HT1080 (cell line): ENCODE measurements around the gene DNAJC12. TPM values are rescaled to one million over a fixed set of nuclear protein-coding genes. Genes with fewer than 3 reads are reported as not detected.
"Not testable (repeated sequence)": the region's sequence is repeated elsewhere in the genome, so short reads cannot be mapped to it uniquely, and the experiment has no call there.

ENCODE experiments used
- DNase-seq: peaks from one replicate; pipeline ENCODE4 v3.0.0-alpha.2; 2015; ENCODE audit warnings: low read depth
- total RNA-seq: library from RNA; depleted of rRNA; stranded (reverse); fragments of >200 nt; shearing (Covaris generic); gene quantifications from 2 replicates; pipeline ENCODE4 v1.2.3, GENCODE V29; 2014

Gene DNAJC12
- total RNA-seq, 1 experiment from 2014 or later = 0.98 TPM

- DNase-seq = peak; percentile 26
These were observed 2.0 kb upstream of the DNAJC12 start for GRCh38 chr10:67839951-67840350.

GRCh38 chr10:67839511-67839910 lies 1.5 kb upstream of the DNAJC12 start:
- not testable (repeated sequence) for DNase-seq

GRCh38 chr10:67836972-67837371 lies 1.0 kb downstream of the DNAJC12 start:
- DNase-seq = no peak

GRCh38 chr10:67836488-67836887 lies 1.5 kb downstream of the DNAJC12 start:
- no peak for DNase-seq

GRCh38 chr10:67835541-67836394 lies 2.2 kb downstream of the DNAJC12 start:
- not testable (repeated sequence) for DNase-seq

GRCh38 chr10:67834375-67834774 lies 3.6 kb downstream of the DNAJC12 start:
- DNase-seq = no peak

- no peak for DNase-seq
These were observed 10.2 kb downstream of the DNAJC12 start for GRCh38 chr10:67827811-67828210.

- peak; percentile 48 for DNase-seq
These were observed 18.2 kb downstream of the DNAJC12 start for GRCh38 chr10:67819768-67820204.

- peak; percentile 61 for DNase-seq
These were observed 19.7 kb downstream of the DNAJC12 start for GRCh38 chr10:67818323-67818722.

GRCh38 chr10:67816719-67817118 lies 21.3 kb downstream of the DNAJC12 start:
- no peak for DNase-seq

- DNase-seq = peak; percentile 9
These were observed 22.4 kb downstream of the DNAJC12 start for GRCh38 chr10:67815571-67816059.

GRCh38 chr10:67812007-67812406 lies 26.0 kb downstream of the DNAJC12 start:
- DNase-seq = no peak

GRCh38 chr10:67809107-67809506 lies 28.9 kb downstream of the DNAJC12 start:
- no peak for DNase-seq

GRCh38 chr10:67808704-67809103 lies 29.3 kb downstream of the DNAJC12 start:
- DNase-seq = no peak

- no peak for DNase-seq
These were observed 30.0 kb downstream of the DNAJC12 start for GRCh38 chr10:67807855-67808456.

- DNase-seq = no peak
These were observed 33.7 kb downstream of the DNAJC12 start for GRCh38 chr10:67804395-67804678.

- DNase-seq = no peak
These were observed 34.2 kb downstream of the DNAJC12 start for GRCh38 chr10:67803588-67804394.

- DNase-seq = no peak
These were observed 35.0 kb downstream of the DNAJC12 start for GRCh38 chr10:67802767-67803538.

GRCh38 chr10:67801118-67801517 lies 36.9 kb downstream of the DNAJC12 start:
- DNase-seq = no peak

GRCh38 chr10:67794909-67795460 lies 43.0 kb downstream of the DNAJC12 start:
- DNase-seq = no peak

- DNase-seq = no peak
These were observed 43.7 kb downstream of the DNAJC12 start for GRCh38 chr10:67794256-67794655.
